ENCODE data around the gene CCDC32. TPM values are rescaled to one million over a fixed set of nuclear protein-coding genes. Genes with fewer than 3 reads are reported as not detected.

CCDC32 gene
- total RNA-seq, 1 donor from 2014 or later = 22.5 TPM

DNA sequence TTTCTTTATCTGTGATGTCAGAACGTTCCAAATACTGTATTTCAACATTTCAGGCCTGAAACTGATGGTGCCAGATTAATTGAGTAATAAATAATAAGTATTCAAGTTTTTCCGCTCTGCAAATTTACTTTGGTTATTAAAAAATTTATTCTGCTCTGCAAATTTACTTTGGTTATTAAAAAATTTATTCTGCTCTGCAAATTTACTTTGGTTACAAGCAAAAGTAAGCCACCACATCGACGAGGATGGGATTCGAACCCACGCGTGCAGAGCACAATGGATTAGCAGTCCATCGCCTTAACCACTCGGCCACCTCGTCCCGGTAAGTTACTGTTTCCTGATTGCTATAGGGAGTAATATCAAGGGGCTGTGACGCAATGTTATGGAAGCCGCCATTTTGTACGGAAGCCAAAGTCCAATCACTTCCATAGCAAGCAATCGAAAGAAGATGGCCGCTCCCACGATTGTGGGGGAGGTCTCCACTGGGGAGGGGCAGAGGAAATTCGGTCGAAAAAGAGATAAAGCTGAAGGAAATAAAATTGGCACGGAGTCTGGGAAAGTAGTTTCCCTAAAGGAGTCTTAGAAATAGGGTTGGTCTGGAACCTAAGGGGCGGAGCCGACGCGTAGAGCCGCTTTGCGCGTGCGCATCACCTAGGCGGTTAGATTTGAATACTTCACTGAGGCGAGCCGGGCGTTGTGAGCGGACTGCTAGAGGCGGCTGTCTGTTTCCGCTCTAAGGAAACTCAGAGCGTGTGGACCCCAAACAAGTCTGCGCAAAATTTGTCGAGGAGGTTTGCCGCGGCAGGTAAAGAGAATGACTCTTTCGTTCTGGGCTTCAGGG, 29.0 kb upstream of the CCDC32 start, which contains the start of gene KNL1:
Gene KNL1, plus strand, starts transcription at position 662 of the 841 bp plus-strand sequence. CDS start 8,683 bp downstream, outside the sequence.
- DNase-seq (ENCODE audit: low spot score) = peak; percentile 95
- Mint-ChIP-seq H3K27ac (ENCODE audit: unreplicated experiment) (peak within 1 kb of the TSS; percentile 99), H3K4me3 (ENCODE audit: unreplicated experiment) (peak within 1 kb of the TSS; percentile 83), H3K9me3 (ENCODE audit: low read depth) (no peaks in the 10 kb centered on the region), H3K36me3 (ENCODE audit: low read depth) (no peaks in the 10 kb centered on the region), H3K27me3 (ENCODE audit: low read depth) (peaks cover 2% of the 10 kb centered on the region), H3K4me1 (ENCODE audit: low read depth) (peaks cover 14% of the 10 kb centered on the region)
- no peak for TF ChIP-seq CTCF (IDR thresholded peaks at IDR 0.05)

- Mint-ChIP-seq H3K4me1 (ENCODE audit: low read depth) (peaks cover 14% of the 10 kb centered on the region), H3K36me3 (ENCODE audit: low read depth) (no peaks in the 10 kb centered on the region), H3K27ac (ENCODE audit: unreplicated experiment) (no peak overlapping the region), H3K9me3 (ENCODE audit: low read depth) (no peaks in the 10 kb centered on the region), H3K4me3 (ENCODE audit: unreplicated experiment) (no peak overlapping the region), H3K27me3 (ENCODE audit: low read depth) (peaks cover 2% of the 10 kb centered on the region)
- TF ChIP-seq CTCF (IDR thresholded peaks at IDR 0.05) = no peak
- no peak for DNase-seq (ENCODE audit: low spot score)
Observed at GRCh38 chr15:40593165-40593564, 28.3 kb upstream of the CCDC32 start.

DNA sequence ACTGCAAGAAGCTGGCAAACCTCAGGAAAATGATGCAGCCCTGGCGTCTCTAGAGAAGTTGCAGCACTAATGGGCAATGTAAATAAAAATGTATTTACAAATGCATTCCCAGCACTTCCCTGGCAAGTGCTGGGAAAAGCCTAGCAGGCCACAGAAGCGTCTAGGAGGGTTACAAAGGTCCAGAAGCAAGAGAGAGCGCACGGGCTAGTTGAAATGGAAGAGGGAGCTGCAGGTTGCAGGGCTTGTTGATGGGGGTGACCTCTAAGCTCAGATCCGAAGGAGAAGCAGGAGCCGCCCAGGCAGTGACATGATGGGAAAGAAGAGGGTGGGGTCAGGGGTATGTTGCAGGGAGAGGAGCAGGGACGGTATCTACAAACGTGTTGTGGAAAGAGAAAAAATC, 26.5 kb upstream of the CCDC32 start:
- Mint-ChIP-seq H3K36me3 (ENCODE audit: low read depth) (no peaks in the 10 kb centered on the region), H3K4me3 (ENCODE audit: unreplicated experiment) (no peak overlapping the region), H3K9me3 (ENCODE audit: low read depth) (no peaks in the 10 kb centered on the region), H3K27me3 (ENCODE audit: low read depth) (peaks cover 2% of the 10 kb centered on the region), H3K27ac (ENCODE audit: unreplicated experiment) (no peak overlapping the region), H3K4me1 (ENCODE audit: low read depth) (peaks cover 14% of the 10 kb centered on the region)
- no peak for TF ChIP-seq CTCF (IDR thresholded peaks at IDR 0.05)
- no peak for DNase-seq (ENCODE audit: low spot score)

DNA sequence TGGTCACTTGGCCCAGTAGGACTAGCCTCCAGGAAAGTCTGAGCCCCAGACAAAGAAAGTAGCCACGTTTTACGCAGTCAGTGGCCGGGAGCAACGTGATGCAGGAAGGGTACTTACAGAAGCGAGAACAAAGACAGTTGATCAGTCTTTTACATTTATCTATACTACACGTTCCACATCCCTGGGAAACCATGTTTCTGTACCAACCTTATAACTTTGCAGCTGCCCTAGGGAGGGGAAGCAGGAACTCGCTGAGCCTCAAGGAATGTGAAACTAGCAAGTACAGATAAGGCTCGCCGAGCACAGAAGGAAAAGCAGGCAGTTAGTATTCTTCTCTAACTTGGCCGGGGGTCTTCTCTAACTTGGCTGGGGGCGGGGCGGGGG, 25.8 kb upstream of the CCDC32 start:
- no peak for TF ChIP-seq CTCF (IDR thresholded peaks at IDR 0.05)
- Mint-ChIP-seq H3K9me3 (ENCODE audit: low read depth) (no peaks in the 10 kb centered on the region), H3K27me3 (ENCODE audit: low read depth) (peaks cover 2% of the 10 kb centered on the region), H3K36me3 (ENCODE audit: low read depth) (no peaks in the 10 kb centered on the region), H3K4me3 (ENCODE audit: unreplicated experiment) (no peak overlapping the region), H3K4me1 (ENCODE audit: low read depth) (peaks cover 14% of the 10 kb centered on the region), H3K27ac (ENCODE audit: unreplicated experiment) (no peak overlapping the region)
- no peak for DNase-seq (ENCODE audit: low spot score)

- Mint-ChIP-seq H3K27ac (ENCODE audit: unreplicated experiment) (no peak overlapping the region), H3K4me3 (ENCODE audit: unreplicated experiment) (no peak overlapping the region), H3K27me3 (ENCODE audit: low read depth) (no peaks in the 10 kb centered on the region), H3K4me1 (ENCODE audit: low read depth) (no peaks in the 10 kb centered on the region), H3K9me3 (ENCODE audit: low read depth) (peaks cover 5% of the 10 kb centered on the region), H3K36me3 (ENCODE audit: low read depth) (no peaks in the 10 kb centered on the region)
- no peak for DNase-seq (ENCODE audit: low spot score)
- TF ChIP-seq CTCF (IDR thresholded peaks at IDR 0.05) = no peak
Observed at GRCh38 chr15:40584191-40584590, 19.3 kb upstream of the CCDC32 start.

Data from chondrocyte (in vitro differentiated cells).